ENCODE results near the gene FBL.
"Not testable (repeated sequence)": the region's sequence is repeated elsewhere in the genome, so short reads cannot be mapped to it uniquely, and the experiment has no call there.

The FBL gene

DNA sequence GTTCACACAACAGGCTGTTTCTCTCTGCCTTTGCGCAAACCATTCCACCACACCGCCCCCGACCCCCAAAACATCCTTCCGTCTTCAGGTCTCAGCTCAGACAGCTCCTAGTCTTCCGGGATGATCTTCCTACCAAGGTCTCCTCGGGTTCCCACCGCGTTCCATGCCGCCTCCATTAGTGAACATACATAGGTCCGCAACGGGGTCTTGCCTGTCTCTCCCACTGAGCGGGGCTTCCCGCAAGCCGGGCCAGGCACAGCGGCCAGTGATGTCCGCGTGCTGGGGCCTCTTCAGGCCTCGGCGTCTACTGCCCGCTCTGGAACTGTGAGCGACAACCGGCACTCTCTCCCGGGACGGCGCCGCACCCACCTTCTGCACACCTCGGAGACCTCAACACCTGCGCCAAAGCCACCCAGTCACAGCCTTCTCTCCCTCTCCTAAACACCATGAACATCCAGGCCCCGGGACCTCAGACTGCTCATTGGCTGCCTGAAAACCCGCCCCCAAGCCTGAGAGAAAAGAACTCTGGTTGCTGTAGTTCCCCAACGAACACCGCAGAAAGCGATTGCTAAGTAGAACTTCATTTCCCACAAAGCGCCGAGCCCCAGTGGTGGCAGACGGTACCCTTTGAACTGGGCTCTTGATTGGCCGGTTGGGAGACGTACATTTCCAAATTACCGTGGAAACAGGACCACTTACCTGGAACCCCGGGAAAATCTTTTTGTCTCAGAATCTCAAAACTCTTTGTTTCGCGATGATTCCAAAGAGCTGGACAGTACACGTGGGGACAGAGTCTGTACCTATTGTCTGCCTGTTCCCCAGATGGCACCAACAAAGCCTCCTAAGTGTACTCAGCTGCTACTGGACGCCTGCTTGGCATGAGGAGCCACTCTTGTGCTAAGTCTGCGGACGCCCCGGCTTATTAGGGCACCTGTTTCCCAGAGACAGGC lies 21.8 kb downstream of the FBL start:
- DNase-seq = peak; percentile 88 to 95 (median 90)

DNA sequence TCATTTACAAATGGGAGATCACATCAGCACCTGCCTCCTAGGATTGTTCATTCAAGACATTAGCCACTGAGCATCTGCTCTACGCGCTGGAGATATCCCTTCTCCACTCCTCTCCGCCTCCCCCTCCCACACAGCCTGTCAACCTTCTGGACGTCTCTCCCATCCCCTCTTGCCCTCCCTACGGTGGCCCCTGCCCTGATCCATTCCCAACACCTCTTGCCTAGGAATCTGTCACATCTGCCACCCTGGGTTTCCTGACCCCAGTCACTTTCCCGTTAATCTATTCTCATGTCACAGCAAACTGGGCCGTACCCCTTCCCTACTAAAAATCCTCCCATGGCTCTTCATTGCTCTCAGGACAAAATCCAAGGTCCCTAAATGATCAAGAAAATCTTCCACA lies 22.5 kb downstream of the FBL start:
- DNase-seq = no peak

DNA sequence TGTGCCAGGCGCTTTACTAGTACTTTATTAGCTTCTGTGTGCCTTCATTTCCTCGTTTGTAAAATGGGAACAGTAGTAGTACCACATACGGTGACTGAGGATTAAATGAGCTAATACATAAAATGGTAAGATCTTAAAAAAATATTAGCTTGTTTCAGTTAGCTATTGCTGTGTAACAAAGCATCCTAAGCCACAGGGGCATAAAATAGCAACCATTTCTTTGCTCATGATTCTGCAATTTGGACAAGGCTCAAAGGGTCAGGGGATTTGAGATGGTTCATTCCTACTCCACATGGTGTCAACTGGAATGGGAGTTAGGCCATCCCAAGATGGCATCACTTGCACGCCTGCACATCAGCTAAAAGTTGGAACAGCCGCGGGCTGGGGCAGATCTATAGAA lies 25.5 kb downstream of the FBL start:
- no peak for DNase-seq

DNA sequence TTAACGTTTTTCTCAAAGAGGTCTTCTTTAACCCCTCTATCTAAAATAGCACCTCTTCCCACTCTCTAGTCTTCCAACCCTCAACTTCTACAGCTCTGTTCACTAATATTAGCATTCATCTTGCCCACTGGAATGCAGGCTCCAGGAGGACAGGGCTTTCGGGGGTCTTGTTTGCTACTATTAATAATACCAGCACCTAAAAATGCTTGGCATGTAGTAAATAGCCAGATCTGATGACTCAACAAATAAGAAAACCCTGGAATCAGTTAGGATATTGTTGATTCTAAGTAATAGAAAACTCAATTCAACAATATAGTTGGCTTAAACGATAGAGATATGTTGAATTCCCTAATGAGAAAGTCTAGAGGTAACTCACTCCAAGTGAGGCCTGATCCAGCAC lies 26.4 kb downstream of the FBL start:
- DNase-seq = no peak

DNA sequence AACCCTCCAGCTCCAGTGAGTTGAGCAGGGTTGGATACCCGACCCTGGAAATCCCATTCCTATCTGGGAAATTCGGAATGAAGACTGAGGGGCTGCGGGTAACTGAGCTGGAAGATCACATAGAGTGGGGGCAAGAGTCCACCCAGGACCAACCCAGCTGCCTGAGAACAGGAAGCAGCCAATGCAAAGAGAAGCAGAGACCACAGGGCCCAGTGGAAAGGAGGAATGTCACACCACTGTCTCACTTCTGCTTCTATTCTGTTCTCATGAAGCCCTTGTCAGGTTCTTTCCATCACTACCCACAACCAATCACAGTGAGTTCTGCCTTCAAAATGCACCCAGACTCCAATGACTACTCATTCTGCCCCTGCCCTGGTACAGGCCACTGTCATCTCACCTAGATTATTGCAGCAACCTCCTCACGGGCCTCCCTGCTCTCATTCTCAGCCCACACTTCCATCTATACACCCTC lies 27.5 kb downstream of the FBL start:
- no peak for DNase-seq

DNA sequence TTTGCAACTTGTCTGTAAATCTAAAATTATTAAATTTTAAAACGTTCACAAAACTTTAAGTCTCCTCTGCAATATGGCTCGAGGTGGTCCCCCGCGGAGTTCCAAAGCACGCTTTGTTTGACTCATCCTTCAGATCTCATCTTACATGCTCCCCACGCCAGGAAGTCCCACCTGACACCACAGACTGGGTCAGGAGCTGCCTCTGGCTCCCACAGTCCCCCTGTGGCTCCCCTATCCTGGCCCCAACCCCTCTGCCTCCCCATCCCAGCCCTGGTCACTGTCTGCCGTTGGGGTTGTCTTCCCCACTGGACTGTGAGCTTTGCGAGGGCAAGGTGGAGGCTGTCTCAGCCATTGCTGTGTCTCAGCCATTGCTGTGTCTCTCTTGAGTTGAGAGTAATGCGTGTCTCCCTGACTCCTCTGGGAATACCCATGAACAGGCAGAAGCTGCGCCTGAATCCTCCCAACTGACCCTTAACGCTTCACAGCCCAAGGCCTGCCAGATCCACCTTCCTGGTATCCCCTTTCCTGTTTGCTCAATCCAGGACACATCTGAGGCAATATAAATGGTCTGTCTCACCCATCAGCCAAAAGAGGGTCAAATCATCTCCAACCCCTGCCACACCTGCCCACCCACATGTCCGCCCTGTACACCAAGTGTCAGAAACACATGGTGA lies 28.2 kb downstream of the FBL start:
- DNase-seq = no peak

DNA sequence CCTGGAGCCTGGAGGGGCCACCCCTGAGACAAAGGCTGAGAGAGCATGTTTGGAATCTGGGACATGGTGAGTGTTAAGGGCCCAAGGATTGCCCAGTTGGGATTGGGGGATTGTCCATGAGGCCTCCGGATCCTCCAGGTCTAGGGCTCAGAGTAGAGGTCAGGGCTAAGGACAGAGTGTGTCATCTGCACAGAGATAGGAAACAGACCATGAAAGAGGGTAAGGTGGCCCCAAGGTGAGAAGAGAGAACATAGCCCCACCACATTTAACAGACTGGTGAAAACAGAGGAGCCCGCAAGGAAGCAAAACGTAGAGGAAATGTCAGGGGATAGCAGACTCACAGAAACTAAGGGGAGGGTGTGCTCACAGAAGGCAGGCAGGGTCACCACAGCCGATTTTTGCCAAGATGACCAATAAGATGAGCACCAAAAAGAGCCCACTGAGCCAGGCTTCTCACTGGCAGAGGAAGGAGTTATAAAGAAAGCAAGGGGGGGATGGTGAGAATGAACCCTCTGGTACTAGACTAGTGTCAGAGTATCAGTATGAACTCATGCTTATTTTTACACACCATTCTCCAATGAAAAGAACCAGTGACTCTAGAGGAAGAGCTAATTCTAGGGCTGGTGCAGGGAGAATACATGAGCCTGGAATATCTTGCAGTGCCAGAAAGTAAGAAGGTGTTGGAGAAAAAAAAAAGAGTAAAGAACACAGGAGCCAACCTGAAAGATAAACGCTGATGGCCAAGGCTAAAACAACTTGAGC lies 29.7 kb downstream of the FBL start:
- no peak for DNase-seq

DNA sequence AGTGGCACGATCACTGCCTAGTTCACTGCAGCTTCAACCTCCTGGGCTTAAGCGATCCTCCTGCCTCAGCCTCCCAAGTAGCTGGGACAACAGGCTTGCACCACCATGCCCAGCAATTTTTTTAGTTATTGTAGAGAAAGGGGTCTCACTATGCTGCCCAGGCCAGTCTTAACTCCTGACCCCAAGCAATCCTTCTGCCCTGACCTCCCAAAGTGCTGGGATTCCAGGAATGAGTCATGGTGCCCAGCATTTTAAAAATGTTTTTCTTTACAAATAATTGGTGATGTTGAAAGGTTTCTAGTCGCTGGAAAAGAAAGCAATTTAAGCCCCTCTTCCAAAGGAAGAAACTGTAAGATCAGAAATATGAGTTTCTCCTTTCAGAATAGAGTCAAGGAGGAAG lies 31.6 kb downstream of the FBL start:
- DNase-seq = no peak

DNA sequence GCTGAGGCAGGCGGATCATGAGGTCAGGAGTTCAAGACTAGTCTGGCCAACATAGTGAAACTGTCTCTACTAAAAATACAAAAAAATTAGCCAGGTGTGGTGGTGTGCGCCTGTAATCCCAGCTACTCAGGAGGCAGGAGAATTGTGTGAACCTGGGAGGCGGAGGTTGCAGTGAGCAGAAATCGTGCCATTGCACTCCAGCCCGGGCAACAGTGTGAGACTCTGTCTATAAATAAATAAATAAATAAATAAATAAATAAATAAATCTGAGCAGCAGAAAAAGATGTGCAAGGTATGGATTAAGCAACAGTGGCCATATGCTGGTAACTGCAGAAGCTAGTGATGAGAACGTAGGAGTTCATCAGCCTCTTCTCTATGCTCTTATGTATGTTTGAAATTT lies 32.1 kb downstream of the FBL start:
- DNase-seq = not testable (repeated sequence)

DNA sequence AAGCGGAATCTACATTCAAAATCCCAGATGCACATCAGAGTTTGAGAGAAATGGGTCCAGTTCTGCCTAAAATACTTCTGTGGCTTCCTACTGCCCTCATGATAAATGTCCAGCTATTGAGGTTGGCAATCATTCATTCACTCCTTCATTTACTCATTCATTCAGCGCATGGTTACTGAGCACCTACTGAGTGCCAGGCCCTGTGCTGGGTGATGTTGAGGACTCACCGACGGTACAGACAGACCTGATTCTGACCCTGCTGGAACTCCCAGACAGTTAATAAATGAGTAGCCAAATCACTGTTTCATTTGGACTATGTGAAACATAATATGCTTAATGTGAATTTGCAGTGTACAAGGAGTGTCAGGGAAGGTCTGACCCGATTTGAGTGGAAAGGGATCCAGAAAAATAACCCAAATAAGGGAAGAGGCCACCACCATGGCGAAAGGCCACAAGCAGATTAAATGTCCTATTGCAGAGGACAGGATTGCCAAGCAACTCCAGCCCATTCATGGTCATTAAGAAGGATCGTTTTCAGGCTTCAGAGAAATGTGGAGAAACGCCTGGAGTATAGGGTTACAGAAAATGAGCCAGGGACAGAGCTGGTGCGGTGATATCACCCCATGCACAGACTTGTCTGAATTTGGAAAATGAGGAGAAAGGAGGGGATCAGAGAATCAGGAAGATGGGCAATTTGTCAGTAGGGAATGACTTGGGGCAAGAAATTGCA lies 32.8 kb downstream of the FBL start:
- DNase-seq = no peak

DNA sequence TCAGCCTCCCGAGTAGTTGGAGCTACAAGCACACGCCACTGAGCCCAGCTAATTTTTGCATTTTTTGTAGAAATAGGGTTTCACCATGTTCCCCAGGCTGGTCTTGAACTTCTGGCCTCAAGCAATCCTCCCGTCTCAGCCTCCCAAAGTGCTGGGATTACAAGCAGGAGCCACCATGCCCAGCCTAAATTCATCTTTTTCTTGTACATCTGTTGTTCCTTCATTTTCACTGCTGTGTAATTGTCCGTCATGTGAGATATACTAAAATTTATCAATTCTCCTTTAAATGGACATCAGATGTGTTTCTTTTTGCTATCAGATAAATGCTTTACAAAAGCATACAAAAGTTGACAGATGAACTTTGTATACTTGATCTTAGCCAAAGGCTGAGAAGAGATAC lies 35.1 kb downstream of the FBL start:
- no peak for DNase-seq

DNA sequence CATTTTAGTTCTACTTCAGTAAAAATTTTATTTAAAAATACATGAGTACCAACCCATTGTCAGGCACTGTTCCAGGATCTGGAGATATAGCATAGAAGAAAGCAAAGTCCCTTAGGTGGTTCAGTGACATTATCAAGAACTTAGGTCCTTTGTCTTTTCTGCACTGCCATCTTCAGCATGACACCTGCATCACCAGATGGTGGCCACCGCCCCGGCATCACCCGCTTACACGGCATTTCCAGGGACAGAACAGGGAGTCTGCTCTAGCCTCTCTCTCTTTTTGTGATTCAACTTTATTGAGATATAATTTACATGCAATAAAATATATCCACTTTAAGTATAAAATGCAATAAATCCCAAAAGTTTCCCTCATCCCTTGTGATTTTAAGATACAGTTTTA lies 35.8 kb downstream of the FBL start:
- DNase-seq = no peak

DNA sequence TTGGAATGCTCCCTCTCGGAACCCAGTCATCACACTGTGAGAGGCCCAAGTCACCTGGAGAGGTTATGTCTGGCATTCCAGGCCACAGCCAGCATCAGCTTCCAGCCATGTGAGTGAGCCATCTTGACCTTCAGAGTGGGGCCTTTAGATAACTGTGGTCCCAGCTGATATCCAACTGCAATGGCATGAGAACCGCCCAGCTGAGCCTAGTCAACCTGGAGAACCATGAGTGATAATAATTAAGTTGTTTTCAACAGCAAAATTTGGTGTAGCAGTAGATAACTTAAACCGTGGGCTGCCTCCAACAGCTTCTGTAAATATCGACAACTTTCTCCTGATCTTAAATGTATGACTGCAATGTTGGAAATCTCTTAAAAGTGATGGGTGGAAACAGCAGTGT lies 36.8 kb downstream of the FBL start:
- DNase-seq = no peak

DNA sequence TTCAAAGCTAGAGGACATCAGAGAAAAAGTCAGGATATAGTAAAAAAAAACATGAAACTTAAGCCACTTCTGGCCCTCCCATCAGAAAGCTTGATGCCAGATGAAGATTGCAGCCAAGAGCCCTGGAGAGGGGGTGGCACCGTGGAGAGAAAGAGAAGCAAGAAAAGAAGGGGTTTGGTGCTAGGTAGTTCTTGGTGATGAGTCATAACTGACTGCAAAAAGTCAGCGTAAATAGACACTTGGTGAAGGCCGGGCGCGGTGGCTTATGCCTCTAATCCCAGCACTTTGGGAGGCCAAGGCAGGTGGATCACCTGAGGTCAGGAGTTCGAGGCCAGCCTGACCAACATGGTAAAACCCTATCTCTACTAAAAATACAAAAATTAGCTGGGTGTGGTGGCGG lies 37.5 kb downstream of the FBL start:
- DNase-seq = not testable (repeated sequence)

DNA sequence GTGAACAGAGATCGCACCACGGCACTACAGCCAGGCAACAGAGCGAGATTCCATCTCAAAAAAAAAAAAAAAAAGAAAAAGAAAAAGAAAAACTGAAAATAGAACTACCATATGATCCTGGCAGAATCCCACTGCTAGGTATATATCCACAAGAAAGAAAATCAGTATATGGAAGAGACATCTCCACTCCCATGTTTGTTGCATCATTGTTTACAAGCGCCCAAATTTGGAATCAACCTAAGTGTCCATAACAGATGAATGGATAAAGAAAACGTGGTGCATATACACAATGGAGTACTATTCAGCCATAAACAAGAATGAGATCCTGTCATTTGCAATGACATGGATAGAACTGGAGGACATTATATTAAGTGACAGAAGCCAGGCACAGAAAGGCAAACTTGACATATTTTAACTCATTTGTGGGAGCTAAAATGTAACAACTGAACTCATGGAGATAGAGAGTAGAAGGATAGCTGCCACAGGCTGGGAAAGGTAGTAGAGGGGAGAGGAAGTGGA lies 38.3 kb downstream of the FBL start:
- DNase-seq = no peak

DNA sequence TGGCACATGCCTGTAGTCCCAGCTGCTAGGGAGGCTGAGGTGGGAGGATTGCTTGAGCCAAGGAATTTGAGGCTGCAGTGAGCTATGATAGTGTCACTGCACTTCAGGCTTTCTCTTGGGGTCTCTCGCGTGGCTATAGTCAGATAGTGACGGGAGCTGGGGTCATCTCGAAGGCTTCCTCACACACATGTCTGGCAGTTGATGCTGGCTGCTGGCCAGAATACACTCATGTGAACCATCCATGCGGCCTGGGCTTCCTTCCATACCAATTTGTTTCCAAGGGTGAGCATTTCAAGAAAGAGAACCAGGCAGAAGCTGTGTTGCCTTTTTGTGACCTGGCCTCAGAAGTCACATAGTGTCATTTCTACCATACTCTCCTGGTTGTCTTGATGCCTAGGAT lies 41.1 kb downstream of the FBL start:
- no peak for DNase-seq

DNA sequence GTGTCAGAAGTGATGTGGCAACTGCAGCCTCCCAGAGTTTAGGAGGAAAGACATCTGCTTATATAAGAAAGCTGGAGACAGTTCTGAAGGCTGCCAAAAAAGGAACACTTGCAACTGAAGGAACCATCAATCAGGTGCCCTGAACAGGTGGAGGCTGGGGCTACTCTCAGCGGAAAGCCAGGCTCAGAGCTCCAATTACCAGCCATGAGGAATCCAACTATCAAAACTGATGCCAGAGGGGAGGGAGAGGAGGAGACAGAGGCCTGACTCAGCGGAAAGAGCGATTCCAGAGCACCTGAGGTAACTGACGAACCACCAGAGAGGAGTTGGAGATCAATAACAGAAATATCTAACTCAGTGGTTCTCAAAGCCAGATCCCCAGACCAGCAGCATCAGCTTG lies 43.2 kb downstream of the FBL start:
- DNase-seq = no peak

DNA sequence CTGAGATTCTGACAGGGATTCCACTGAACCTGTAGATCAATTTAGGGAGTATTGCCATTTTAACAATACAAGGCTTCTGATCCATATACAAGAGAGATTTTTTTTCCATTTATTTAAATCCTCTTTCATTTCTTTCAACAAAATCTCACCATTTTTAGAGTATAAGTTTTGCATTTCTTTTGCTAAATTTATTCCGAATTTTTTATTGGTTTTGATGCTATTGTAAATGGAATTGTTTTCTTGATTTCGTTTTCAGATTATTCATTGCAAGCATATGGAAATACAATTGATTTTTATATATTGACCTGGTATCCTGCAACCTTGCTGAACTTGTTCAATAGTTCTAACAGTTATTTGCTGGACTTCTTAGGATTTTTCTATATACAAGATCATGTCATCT lies 49.1 kb downstream of the FBL start:
- DNase-seq = no peak

DNA sequence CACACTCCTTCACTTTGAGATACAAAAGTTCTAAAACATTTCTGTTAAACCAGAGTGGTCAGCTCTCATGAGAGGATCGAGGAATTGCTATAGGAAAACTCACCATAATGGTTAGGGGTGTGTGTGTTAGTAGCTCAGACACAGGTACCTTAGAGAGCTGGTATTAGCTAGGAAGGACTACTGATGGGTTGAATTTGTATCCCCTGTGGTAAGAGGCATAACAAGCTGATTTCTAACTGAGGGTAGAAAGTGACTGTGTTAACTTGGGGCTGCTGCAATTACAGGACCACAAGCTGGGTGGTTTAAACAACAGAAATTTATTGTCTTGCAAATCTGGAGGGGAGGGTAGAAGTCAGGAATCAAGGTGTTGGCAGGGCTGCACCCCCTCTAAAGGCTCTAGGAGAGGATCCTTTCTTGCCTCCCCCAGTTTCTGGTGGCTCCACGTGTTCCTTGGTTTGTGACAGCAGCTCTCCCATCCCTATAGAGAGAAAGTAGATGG lies 50.1 kb downstream of the FBL start:
- DNase-seq = no peak

DNA sequence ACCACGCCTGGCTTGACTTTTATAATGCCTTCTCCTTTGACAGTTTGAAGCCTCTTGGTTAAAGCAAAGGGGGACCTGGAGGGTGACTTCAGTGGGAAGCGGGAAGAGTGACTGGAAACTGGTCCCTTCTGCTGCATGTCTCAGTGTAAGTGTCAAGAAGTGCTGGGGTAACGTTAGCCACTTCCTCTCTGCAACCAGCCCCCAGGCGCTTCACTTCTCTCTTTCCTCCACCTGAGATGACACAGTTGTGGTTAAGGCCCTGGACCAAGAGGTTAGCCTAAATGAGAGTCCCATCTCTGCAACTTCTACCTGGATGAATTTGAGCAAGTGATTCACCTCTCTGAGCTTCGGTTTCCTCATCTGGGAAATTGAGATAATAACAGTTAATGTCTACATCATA lies 51.2 kb downstream of the FBL start:
- no peak for DNase-seq

DNA sequence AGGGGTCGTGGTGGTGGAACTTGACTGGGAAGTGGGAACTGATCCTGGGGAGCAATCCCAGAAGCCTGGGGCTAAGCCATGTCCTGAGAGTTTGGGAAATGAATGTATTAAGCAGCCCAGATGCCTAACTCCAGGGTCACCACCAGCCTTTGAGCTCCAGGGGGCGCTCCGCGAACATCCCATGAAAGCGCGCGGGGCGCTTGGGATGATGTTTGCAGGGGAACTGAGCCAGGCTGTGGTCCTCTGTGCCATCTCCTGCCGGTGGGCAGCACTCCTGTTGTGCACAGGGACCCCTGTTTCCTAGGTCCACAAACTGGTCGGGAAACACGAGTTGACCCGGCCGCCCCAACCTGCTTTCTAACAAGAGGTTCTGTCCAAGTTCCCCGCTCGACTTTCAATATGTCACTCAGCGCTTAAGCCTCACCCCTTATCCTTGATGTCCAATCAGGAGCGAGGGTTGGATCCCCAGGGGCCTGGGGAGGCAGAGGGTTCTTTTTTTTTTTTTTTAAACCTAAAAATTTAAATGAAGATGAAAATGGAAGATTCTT lies 53.1 kb downstream of the FBL start:
- DNase-seq = peak; percentile 74 to 89 (median 87)

DNA sequence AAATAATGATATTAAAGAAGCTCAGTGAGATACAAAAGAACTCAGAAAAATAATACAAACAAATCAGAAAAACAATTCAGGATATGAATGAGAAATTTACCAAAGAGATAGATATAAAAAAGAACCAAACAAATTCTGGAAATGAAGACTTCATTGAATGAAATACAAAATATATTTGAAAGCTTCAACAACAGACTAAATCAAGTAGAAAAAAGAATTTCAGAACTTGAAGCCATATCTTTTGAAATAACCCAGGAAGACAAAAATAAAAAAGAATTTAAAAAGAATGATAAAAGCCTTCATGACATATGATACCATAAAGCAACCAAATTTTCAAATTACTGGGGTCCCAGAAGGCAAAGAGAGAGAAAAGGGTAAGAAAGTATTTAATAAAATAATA lies 57.9 kb downstream of the FBL start:
- no peak for DNase-seq

Data from suppressor macrophage (primary cell).